Embryonic facial prominence (tissue), 1 donor: ENCODE measurements around the gene GRIN2A.
"Not testable (repeated sequence)": the region's sequence is repeated elsewhere in the genome, so short reads cannot be mapped to it uniquely, and the experiment has no call there.

Experiments
- DNase-seq: peaks from one replicate; pipeline ENCODE4 v3.0.0-alpha.2; 2016; ENCODE audit errors: extremely low spot score

GRIN2A gene

DNA sequence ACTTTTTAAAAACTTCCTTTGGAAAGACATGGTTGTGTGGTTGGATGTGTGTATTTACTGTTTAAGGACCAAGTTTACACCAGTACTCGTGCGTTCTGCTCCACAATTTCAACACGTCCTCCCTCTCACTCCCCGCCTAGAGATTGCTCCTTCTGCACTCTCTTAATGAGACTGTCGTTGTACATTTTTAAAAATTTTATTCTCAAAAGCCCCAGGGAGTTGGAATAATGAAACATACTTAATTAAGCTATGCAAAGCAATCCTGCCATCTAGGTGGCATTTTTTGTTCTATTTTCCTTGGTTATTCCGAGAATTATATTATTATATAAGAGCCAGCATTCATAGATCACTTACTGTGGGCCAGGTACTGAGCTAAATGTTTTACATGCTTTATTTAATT is 264.5 kb downstream of the GRIN2A start:
- DNase-seq, result no peak

DNA sequence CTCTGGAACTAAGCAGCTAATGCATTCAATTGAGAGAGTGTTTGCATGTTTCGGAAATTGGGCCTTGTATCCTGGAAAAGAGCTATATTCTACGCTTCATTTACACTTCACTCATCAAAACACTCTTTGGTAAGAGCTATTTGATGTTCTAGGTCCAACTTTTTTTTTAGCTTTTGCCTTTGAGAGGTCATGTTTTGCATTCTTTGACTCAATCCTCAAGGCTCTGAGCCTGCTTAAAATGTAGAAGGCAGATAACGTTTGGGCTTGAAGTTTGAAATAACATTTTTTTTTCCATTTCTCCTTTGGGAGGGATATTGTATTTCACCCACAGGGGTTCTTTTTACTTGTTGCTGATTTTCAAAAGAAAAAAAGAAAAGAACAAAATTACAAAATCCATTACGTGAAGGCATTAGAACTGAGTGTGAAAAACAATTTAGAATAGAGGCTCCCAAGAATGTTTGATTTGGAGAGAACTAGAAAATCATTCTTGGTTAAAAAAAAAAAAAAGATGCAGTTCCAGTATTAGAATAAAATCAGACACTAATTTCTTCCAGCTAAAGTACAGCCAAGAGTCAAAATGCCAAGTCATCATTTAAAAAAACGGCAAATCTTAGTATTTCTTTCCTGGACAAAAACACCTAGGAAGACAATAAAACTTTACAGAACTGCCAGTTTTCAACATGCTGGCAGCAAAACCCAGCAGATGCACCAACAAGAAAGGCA is 268.5 kb downstream of the GRIN2A start:
- DNase-seq, result no peak

DNA sequence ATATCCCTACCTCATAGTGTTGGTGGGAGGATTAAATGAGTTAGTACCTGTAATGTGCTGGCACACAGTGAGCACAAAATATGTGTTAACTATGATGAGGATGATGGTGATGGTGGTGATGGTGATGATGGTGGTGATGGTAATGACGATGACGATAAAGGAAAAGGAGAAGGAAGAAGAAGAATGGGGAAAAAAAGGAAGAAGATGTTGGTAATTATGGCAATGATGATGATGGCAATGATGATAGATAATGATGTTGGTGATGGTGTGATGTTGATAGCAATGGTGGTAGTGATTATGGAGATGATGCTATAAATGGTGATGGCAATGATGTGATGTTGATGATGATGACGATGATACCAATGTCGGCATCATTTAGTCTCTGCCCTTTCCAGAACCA is 270.2 kb downstream of the GRIN2A start:
- no peak for DNase-seq

GRCh38 chr16:9911231-9911630 is 271.0 kb downstream of the GRIN2A start:
- DNase-seq, result no peak

GRCh38 chr16:9909072-9909825 is 273.0 kb downstream of the GRIN2A start:
- no peak for DNase-seq

GRCh38 chr16:9908613-9909012 is 273.6 kb downstream of the GRIN2A start:
- no peak for DNase-seq

DNA sequence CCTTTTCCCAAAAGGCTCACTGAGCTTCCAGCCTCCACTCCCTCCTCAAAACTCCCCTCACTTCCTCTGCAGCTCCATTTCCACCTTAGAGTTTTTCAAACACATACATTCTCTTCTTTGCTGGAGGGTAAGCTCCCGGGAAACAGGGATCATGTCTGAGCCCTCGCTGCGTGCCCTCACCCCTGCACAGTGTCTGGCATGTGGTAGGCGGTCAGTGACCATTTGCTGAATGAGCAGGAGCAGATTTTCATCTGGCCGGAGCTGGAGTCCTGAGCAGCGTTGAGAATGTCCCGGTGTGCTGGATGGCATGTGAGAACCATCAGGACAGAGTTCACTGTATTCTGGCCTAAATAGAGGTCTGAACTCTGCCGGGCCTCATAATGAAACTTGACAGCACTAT is 274.5 kb downstream of the GRIN2A start:
- no peak for DNase-seq

DNA sequence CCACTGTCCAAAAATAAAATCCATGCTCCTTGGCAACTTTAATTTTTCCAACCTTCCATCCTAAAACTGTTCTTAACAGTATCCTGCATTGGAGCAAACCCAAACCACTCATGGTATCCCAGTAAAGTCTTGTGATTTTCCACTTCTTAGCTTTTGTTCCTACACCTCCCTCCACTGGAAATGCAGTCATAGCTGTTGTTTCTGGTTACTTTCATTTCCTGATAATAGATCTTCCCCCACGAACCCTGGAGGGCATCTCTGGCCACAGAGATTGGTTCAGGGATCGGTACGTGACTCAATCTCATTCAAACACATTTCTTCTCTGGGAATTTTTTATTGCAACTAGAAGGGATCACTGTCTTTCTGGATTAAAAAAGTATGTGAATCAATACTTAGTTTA is 276.0 kb downstream of the GRIN2A start:
- DNase-seq, result no peak

GRCh38 chr16:9904526-9904925 is 277.7 kb downstream of the GRIN2A start:
- DNase-seq, result no peak

GRCh38 chr16:9900576-9900975 is 281.7 kb downstream of the GRIN2A start:
- no peak for DNase-seq

GRCh38 chr16:9898555-9898954 is 283.7 kb downstream of the GRIN2A start:
- no peak for DNase-seq

DNA sequence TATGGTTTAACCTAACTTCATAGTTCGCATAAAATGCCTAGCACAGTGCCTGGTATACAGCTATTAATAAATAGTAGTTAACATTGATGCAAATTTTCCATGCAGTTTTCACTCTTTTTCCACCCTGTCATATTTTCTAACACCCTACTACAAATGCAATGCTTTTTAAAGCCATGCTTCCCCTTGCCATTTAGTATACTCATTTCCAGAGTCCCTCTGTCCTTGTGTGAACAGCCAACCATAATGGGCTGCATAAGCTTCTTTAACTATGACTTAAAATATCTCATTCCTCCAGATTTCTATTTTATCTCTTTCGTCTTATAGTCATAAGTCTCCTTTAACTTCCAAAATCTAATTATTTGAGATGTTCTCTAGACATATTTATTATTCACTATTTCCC is 284.1 kb downstream of the GRIN2A start:
- DNase-seq, result no peak

DNA sequence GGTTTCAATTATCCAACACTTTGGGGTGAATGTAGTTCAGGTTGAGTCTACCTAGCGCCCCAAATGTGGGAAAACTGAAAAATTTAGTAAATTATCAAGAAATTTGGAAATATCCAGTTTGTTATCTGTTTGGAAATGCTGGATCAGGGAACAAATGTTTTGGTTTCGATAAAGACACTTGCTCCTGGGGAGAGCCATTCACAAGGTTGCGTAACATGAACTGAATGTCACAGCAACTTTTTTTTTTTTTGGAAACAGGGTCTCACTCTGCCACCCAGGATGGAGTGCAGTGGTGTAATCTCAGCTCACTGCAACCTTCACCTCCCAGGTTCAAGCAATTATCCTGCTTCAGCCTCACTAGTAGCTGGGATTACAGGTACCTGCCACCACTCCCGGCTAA is 286.4 kb downstream of the GRIN2A start:
- DNase-seq, result no peak

DNA sequence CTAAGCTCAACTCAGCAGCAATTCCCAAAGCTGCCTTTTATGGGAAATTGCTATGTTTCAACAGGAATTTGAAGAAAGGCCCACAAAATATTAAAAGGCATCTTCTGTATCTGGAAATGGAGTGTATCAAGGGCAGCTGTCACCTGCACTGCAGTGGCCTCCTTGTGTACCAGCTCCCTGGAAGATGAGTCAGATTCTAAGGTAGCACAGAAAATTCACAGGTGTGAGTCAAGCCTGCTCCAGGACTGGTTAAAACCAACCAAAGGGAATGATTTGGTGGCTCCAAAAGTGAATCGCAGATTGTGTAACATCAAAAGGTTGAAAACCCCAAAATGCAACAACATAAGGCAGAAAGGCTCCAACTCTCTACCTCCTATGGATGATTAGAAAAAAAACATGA is 296.4 kb downstream of the GRIN2A start:
- DNase-seq, result no peak

- no peak for DNase-seq
Observed at GRCh38 chr16:9885467-9885866, 296.8 kb downstream of the GRIN2A start.

GRCh38 chr16:9875981-9876380 is 306.2 kb downstream of the GRIN2A start:
- not testable (repeated sequence) for DNase-seq

GRCh38 chr16:9874219-9874618 is 308.0 kb downstream of the GRIN2A start:
- DNase-seq, result no peak

DNA sequence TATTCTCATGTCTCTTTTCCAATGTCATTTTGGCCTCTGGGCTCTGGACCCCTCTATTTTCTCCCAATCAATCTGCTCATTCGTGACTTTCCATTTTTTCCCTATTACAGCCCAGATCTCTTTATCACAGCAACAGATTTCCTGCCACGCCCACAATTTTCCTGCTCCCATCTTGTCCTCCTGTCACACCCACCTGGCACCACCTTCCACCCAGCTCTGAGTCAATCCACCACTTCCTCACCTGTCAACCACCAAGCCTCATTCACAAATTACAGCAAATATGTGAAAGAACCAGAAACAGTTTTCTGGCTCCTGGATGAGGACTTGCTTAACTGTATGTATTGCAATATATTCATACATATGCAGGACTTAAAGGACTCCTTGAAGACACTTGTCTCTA is 311.3 kb downstream of the GRIN2A start:
- DNase-seq, result no peak

- no peak for DNase-seq
Observed at GRCh38 chr16:9869776-9870175, 312.5 kb downstream of the GRIN2A start.

DNA sequence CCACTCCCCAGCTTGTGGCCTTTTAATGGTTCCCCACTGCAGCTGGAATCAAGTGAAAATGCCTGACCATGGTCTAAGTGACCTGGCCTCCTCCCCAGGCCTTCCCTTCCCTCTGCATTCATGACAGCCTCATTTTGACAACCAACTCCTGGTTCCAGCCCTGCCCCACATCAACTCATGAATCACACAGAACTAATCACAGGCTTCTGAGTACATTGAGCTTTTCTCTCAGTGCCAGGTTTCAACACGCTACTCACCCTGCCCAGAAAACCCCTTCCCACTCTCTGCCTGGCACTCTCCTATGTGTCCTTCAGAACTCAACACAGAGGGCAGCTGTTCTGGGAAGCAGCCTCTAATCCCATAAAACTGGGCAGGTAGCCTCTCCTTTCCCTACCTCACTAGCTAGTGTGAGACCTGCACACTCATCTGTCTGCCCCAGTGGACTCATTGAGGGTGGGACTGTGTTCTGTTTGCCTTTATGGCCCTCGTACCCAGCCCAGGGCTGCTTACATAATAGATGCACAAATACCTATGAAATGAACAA is 313.6 kb downstream of the GRIN2A start:
- DNase-seq, result no peak

- DNase-seq, result no peak
Observed at GRCh38 chr16:9867176-9867575, 315.1 kb downstream of the GRIN2A start.

- no peak for DNase-seq
Observed at GRCh38 chr16:9864461-9864860, 317.8 kb downstream of the GRIN2A start.

- DNase-seq, result no peak
Observed at GRCh38 chr16:9862327-9862726, 319.9 kb downstream of the GRIN2A start.
